ENCODE data around the gene ELN.

Gene ELN

DNA sequence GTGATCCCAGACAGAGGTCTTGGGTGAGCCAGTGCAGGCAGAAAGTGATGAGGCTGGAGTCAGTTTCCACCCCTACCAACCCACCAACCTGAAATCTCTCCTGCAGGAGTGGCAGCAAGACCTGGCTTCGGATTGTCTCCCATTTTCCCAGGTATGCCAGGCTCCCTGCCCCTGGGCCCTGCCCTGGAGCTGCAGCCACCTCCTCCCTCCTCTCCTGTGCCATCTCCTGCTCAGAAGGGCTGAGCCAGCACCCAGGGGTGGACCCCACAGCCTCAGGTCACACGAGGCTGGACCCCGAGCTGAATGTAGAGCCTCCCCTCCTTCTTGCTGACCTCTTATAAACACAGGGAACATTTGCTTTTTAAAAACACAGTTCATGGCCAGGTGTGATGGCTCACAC lies 38.7 kb downstream of the ELN start:
- DNase-seq = no peak

DNA sequence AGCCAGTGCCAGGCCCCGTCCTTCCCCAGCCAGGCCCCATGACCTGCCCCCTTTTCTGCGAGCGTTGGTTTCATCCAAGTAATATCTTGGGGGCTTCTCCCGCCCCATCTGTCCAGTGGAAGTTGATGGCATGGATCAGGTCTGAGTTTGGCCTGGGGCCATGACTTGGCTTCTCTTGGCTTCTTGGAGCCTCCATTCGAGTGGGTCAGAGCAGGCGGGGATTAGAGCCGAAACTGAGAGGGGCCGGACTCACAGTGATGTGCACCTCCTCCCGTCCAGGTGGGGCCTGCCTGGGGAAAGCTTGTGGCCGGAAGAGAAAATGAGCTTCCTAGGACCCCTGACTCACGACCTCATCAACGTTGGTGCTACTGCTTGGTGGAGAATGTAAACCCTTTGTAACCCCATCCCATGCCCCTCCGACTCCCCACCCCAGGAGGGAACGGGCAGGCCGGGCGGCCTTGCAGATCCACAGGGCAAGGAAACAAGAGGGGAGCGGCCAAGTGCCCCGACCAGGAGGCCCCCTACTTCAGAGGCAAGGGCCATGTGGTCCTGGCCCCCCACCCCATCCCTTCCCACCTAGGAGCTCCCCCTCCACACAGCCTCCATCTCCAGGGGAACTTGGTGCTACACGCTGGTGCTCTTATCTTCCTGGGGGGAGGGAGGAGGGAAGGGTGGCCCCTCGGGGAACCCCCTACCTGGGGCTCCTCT lies 40.6 kb downstream of the ELN start:
- no peak for DNase-seq

DNA sequence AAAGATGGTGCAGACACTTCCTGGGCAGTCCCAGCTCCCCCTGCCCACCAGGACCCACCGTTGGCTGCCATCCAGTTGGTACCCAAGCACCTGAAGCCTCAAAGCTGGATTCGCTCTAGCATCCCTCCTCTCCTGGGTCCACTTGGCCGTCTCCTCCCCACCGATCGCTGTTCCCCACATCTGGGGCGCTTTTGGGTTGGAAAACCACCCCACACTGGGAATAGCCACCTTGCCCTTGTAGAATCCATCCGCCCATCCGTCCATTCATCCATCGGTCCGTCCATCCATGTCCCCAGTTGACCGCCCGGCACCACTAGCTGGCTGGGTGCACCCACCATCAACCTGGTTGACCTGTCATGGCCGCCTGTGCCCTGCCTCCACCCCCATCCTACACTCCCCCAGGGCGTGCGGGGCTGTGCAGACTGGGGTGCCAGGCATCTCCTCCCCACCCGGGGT lies 41.1 kb downstream of the ELN start:
- DNase-seq = no peak

DNA sequence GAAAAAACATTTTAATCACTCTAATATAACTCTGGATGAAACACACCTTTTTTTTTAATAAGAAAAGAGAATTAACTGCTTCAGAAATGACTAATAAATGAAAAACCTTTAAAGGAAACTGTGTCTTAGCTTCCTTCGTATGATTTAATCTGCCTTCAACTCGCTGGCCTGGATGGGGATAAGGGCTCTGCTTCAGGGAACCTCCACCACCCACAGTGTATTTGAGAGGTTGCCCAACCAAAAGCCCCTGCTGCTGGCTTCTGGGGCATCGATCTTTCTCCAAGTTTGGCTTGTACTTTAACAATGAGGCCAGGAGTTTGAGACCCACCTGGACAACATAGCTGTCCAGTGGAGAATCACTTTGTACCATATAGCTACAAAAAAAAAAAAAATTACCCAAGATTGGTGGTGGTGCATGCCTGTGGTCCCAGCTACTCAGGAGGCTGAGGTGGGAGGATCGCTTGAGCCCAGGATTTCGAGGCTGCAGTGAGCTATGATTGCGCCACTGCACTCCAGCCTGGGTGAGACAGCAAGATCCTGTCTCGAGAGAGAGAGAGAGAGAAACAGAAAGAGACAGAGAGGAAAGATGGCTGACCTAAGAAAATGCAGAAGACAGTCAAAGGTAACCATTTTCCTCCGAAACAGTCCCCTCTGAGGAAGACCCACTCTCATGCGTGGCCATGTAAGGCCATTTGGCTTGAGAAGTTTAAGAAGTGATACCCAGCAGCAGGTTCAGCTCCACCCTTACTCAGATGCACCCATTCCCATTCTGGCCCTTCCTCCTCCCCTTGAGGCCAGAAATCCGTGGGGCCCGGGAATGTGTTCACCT lies 42.0 kb downstream of the ELN start:
- no peak for DNase-seq

DNA sequence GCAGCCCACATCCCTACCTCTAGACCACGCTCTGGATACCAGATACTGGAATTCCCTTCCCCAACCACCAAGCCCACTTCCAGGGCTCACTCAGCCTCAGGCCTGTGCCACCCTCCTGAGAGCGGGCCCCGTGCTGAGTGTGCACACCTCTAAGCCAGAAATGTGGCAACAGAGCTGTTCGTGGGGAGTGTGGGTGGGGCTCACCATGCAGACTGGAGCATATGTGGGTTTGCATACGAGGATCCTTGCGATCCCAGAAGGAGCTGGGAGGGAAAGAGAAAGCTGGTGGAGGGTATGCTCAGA lies 42.6 kb downstream of the ELN start:
- no peak for DNase-seq

DNA sequence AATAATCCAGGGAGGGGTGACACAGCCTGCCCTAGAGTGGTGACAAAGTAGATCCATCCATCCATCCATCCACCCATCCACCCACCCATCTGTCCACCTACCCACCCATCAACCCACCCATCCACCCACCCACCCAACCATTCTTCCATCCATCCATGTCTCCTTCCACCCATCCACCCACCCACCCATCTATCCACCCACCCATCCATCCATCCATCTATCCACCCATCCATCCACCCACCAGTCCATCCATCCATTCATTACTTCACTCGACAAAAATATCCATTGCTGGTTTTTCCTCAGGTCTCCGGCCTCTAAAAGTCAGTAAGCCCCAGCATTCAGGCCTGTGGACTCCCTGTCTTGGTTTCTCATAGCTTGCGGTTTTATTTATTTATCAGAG lies 43.1 kb downstream of the ELN start:
- no peak for DNase-seq

DNA sequence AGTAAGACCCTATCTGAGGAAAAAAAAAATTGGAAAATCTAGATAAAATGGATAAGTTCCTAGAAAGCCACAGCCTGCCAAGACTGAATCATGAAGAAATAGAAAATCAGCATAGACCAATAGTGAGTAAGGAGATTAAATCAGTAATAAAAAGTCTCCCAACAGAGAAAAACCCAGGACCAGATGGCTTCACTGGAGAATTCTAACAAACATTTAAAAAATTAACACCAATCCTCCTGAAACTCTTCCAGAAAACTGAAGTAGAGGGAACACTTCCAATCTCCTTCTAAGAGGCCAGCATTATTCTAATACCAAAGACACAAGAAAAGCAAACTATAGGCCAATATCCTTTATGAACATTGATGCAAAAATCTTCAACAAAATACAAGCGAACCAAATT lies 46.8 kb downstream of the ELN start:
- DNase-seq = no peak

DNA sequence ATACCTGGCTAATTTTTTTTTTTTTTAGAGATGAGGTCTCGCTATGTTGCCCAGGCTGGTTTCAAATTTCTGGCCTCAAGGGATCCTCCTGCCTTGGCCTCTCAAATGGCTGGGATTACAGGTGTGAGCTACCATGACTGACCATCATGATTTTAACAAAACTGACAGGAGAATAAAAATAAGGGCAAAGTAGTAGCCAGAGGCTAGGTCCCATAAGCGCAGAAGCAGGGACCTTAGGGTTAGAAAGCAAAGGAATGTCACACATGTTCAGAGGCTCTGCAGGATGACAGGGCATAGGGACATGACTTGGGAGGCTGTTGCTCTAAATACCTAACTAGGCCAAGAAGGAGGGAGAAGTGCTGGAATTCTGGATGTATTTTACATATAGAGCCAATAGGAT lies 50.5 kb downstream of the ELN start:
- DNase-seq = no peak

DNA sequence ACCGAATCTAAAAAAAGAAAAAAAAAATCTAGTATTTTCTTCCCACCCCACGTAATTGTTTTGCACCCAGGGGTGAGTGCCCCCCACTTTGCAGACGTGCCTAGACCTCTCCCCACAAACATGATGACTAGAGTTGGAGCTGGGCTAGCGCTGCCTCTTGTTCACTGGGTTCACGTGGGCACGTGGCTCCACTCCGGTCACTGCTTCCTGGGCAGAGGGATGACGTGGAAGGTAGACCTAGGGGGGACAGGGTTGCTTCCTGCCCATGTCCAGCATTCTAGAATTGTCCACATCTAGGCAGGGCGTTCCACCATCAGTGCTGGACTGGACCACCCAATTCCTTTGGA lies 54.8 kb downstream of the ELN start:
- DNase-seq = no peak

DNA sequence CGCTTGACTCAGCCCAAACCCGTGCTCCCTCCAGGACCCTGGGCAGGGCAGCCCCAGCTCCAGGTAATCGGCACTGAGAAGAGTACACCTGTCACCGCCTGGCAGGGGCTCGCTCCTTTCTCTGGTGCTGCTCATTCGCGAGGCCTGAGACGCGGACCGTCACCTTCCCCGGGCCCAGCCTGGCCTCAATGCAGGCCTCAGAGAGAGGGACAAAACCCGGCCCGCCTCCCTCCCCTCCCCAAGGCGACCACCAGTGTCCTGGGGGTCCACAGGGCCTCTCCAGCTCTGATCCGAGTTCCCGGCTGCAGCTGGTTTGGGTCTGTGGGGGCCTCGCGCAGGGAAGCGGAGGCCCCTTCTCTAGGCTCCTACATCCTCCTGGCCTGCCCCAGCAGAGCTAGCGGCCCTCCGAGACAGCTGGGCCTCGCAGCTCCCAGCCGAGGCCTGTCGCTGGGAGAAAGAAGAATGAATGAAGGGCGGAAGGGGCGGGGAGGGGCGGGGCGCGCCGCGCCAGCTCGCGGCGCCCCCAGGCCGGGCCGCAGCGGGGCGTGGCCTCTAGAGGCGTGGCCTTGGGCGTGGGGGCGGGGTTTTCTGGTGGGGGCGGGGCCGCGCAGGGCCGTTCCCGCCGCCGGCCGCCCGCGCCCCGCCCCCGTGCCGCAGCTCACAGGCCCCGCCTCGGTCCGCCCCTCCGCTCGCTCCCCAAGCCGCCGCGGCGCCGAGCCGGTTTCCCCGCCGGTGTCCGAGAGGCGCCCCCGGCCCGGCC lies 55.3 kb downstream of the ELN start, which contains the start of gene LIMK1:
Gene LIMK1, plus strand, starts transcription at position 688 of the 760 bp plus-strand sequence. CDS start 187 bp downstream, outside the sequence.
- peak; percentile 70 for DNase-seq

DNA sequence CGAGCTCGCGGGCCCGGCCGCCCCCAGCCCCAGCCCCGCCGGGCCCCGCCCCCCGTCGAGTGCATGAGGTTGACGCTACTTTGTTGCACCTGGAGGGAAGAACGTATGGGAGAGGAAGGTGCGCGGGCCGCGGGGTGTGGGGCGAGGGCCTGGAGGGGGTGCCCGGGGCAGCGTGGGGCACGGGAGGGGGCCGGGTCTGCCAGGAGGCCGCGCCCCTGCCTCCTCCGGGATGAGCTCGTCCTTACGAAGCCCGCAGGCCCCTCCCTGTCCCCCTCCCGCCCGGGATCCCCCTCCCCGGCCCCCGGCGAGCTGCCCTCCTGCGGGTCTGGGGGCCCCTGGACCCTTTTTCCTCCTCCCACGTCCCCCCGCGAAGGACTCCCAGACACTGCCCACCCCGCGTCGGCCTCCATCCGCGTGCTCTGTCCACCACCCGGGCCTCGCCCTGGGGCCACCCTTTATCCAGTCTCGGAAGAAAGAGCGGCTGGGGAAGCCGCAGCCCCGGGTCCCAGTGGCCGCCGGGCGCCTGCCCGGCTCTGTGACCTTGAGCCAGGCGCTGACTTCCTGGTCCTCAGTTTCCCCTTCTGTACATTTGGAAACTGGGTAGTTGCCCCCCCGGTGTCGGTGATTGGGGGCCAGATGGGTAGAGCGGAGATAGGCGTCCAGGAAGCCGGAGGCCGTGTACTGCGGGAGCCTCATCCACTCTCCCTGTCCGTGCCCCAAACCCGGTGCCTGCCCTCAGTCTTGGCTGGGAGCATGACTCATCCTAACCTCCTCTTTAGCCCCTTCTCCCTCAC lies 56.2 kb downstream of the ELN start:
- peak; percentile 70 for DNase-seq

DNA sequence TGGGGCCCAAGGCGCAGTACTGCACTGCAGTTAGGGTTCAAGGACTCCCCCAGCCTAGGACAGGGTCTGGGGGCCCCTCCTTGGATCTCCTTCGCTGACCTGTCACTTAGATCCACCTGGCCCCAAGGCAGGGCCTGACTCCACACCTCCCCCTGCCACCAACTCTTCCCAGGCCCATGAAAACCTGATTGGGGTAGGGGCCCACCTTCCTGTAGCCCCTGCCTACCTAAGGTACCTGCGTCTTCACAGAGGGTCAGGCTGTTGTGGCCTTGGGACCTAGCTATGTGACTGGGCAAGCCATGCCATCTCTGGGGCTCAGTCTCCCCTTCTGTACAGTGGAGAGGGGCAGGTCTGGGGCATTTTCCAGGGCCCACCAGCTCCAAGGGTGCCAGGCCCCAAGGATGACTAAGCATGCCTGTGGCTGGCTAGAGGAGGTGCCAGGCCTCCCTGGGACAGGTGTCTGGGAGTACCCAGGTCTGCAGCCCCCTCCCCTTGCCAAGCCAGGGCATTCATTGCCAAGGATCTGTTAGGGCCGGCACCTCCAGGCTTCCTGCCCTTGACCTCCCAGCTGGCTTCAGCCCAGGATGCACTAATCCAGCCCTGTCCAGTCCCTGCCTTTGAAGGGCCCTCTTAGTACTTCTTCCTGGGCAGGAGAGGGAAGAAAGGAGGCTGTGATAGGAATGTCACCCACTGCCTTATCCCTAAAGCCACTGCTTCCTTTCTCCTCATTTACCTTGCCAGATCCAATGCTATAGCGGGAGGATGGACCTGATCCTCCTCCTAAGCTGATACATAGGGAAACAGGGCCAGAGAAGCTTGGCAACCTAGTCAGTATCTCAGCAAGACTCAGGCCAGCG lies 57.0 kb downstream of the ELN start:
- no peak for DNase-seq

DNA sequence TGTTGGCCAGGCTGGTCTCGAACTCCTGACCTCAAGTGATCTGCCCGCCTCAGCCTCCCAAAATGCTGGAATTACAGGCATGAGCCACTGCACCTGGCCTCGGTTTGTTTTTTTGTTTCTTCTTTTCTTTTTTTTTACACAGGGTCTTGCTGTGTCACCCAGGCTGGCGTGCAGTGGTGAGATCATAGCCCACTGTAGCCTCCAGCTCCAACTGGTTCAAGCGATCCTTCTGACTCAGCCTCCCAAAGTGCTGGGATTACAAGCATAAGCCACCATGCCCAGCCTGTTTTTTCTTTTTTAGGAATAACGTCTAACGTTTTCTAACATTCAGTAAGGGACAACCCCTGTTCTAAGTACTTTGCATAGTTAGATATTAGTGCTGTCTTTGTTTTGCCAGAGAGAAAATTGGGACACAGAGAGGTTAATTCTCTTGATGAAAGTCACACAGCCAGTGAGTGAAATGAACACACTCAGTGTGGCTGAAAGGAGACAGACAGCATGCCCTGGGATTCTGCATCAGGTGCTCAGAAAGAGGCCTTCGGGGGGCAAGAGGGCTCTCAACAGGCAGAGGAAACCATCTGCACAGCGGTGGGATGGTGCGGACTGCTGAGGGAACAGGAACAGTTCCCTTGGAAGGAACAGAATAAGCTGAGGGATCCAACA lies 59.9 kb downstream of the ELN start:
- no peak for DNase-seq

DNA sequence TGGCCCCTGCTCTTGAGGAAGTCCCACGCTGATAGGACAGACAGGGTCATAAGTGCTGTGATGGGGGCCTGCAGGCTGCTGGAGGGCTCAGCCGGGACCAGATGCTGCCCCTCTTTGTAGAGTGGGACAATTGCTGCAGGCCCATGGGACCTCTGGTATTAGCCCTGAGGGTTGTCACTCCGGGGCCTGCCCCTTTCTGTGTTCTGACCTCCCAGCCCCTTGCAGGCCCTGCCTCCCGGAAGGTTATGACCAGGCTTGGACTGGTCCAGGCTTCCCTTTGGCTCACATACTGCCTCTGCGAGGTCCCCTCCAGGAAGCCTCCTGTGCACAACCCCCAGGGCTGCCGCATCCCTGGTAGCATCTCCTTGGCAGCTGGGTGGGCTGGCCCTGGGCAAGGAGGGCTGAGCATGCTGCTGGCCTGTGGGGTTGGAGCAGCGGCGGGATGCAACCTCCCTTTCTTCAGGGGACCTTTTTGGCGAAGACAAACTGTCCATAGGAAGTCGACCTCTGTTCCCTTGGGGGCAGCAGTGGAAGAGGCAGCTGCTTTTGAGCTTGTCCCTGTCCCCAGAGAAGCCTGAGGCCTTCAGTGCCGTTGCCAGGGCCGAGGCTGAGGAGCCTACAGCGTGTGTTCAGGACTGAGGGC lies 64.5 kb downstream of the ELN start:
- DNase-seq = no peak

DNA sequence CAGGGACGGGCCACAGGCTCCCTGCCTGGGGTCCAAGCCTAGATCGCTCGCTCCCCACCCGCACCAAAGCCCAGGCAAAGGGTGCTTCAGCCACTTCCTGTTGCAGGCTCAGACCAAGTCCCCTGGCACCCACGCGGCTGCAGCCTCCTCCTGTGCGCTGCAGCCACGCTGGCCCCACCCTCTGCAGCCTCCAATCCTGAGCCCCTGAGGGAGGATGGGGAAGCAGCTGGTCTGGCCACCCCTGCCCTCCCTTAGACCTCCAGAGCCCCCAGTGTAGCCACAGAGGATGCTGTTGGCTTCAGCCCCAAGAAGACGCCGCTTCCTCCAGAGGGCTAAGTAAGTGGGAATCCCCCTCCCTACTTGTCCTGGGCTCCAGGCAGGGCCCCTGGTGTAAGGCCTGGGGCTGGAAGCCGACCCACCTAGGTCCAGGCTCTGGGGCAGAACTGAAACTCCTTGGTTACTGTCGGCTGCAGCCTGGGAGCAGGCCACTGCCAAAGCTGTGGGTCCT lies 65.0 kb downstream of the ELN start:
- DNase-seq = no peak

DNA sequence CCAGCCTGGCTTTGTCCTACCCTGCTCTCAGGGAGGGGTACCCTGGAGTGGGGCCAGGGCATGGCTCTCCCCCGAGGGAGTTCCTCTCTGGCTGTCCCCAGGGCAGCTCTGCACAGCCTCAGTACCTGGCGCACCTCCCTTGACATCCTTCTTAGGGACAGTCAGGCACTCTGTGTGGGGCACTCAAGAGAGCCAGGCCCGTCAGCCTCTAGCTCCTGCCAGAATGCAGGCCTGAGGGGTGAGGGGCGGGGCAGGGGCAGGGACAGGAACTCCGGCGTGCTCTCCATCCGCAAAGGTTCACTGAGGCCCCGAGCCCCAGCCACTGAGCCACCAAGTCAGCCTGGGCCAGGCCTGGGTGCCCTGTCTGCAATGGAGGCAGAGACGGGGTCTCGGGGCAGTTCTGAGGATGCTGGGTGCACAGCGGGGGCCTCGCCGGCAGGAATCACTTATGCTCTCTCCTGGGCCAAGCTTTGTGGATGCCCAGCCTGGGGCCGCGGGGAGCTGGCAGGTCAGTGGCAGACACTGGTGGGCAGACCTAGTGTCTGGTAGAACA lies 65.8 kb downstream of the ELN start:
- no peak for DNase-seq

DNA sequence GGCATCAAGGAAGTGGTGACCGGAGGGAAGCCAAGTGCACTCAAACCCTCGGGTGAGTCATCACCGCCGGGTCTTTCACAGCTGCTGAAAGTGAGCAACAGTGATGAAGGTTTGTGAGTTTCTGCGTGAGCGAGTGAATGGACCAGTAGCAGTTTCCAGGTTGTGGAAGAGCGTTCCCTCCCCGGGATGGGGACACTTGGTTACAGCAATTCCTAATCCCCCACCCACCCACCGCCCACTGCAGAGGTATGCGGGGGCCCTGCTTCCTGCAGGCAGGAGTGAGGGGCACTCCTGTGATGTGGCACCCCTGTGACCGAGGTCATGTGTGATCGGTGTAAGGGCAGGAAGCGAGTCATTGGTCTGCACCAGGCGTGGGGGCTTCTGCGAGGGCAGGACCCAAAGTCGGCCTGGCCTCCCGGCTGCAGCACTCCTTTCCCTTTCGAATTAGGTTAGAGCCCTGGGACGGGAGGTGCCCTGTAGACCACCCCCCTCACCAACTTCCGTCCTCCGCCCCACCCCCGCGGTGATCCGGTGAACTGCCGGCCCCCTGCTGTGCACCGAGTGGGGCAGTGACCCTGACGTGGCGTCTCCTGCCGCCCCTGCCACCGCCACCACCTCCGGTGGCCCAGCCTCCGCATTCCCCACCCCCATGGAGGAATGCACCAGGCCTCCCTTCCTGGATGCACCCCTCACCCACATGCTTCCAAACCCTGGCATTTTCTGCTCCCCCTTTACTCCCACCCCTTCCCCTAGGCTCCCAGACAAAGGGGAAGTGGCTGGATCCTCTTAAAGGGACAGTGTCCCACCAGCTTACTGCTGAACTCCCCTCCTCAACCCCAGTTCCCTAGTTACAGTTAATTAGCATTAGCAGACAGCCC lies 66.5 kb downstream of the ELN start:
- no peak for DNase-seq

DNA sequence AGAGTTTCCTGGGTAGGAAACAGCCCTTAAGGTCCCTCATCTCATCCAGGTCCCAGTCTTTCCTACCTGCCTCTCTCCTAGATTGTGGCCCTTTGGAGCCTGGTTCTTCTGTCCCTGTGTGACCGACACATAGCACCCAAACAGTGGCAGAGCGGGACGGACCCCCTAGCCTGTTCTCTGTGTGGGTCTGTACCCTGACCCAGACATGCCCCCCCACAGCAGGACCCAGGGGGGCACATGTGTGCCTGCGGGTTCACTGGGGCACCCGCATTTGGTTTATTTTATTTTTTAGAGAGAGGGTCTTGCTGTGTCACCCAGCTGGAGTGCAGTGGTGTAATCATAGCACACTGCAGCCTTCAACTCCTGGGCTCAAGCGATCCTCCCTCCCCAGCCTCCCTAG lies 67.2 kb downstream of the ELN start:
- no peak for DNase-seq

DNA sequence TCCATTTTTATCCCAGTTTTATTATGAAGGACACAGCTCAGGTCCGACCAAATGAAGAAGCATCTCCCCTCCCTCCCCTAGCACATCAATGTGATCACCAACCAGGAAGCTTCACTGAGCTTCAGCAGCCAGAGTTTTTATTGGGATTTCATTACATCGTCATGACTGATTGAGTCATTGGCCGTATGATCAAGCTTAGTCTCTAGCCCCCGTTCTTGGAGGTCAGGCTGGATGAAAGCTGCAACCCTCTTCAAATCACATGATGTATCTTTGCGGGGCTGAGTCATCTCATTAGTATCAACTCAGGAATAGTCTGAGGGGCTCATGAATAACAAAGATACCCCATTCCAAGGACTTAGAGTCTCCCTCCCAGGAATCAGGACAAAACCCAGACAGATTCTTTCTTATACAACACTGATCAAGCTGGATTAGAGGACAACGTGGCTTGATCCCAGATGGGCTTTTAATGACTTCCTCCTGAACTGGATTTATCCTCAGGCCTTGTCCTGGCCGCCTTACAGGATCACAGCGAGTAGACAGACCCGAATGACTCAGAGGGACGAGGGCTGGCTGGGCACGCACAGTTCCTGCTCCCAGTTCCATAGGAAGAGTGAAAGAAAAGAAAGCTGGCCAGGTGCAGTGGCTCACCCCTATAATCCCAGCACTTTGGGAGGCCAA lies 70.1 kb downstream of the ELN start:
- no peak for DNase-seq

Measured in NCI-H1048 (cell line).